K562 (cell line): ENCODE measurements around the gene HAPLN2. TPM values are rescaled to one million over a fixed set of nuclear protein-coding genes. Genes with fewer than 3 reads are reported as not detected.
A peak's percentile ranks its signal among the peaks of the same experiment; 100 is the strongest.

Experiments
- CREB3 ChIP-seq: fragments of 450-650 bp; conservative IDR thresholded peaks from 2 replicates; pipeline ENCODE4 v1.6.1; 2016; ENCODE audit warnings: missing genetic modification characterization, low read depth, mild to moderate bottlenecking, missing compliant biosample characterization, moderate library complexity
- EGR1 ChIP-seq: fragments of 450-650 bp; conservative IDR thresholded peaks from 2 replicates; pipeline ENCODE4 v1.6.1; 2017; ENCODE audit warnings: mild to moderate bottlenecking
- KDM5B ChIP-seq: fragments of 200-600 bp; sonication (generic); IDR thresholded peaks from 2 replicates; pipeline ENCODE4 v1.6.1; 2012; ENCODE audit warnings: low read depth, mild to moderate bottlenecking, moderate library complexity, low read length, control low read depth, inconsistent platforms; ENCODE audit not compliant: insufficient replicate concordance
- LCOR ChIP-seq: sonication (generic); formaldehyde crosslinking; IDR thresholded peaks from 2 replicates; pipeline ENCODE4 v1.8.0; 2022; ENCODE audit warnings: mild to moderate bottlenecking, missing genetic modification reagents
- NR3C1 ChIP-seq: sonication (generic); formaldehyde crosslinking; IDR thresholded peaks from 2 replicates; pipeline ENCODE4 v1.8.1; 2022; ENCODE audit warnings: missing genetic modification reagents
- POLR2A ChIP-seq: fragments of 450-650 bp; conservative IDR thresholded peaks from 2 replicates; pipeline ENCODE4 v1.6.1; 2016
- POLR2AphosphoS2 ChIP-seq: IDR thresholded peaks from 2 replicates; pipeline ENCODE4 v1.6.1; 2012; ENCODE audit warnings: low read length, improper control_type of control experiment
- POLR2G ChIP-seq: fragments of 200-400 bp; formaldehyde crosslinking; IDR thresholded peaks from 2 replicates; pipeline ENCODE4 v1.6.1; 2017; ENCODE audit warnings: low read depth, mild to moderate bottlenecking, antibody characterized with exemption, low read length, moderate library complexity
- SUPT5H ChIP-seq: fragments of 450-650 bp; IDR thresholded peaks from 2 replicates; pipeline ENCODE4 v1.6.1; 2016
- ZBTB17 ChIP-seq: fragments of 450-650 bp; formaldehyde crosslinking; IDR thresholded peaks from 2 replicates; pipeline ENCODE4 v1.4.0; 2020; ENCODE audit warnings: mild to moderate bottlenecking
- ZNF3 ChIP-seq: fragments of 250-450 bp; sonication (Bioruptor Pico); IDR thresholded peaks from 2 replicates; pipeline ENCODE4 v1.5.0; 2021; ENCODE audit warnings: mild to moderate bottlenecking, moderate library complexity
- polyA plus RNA-seq, 8 experiments: library from polyadenylated mRNA; depleted of rRNA in 4 of 8; stranded (reverse) in 5 of 8; unstranded in 3 of 8; fragments of >200 nt; fragmentation: Nextera tagmentation in 2 of 8; fragmentation: Illumina TruSeq in 1 of 8; extraction: Ambion mirVana in 2 of 8; extraction: Trizol in 1 of 8; gene quantifications; 2 replicates each; pipeline versions ENCODE4 v1.2.1 to v1.2.3, GENCODE V29; 2011 to 2014; ENCODE audit warnings: inconsistent platforms in 1 of 8, missing spikeins in 1 of 8
- total RNA-seq, 7 experiments: library from RNA; depleted of rRNA in 6 of 7; stranded (reverse); fragments of >200 nt in 6 of 7; fragmentation: Illumina TruSeq in 2 of 7; extraction: Trizol in 2 of 7; gene quantifications; 2 replicates each; pipeline versions ENCODE4 v1.2.1 to v1.2.3, GENCODE V29; 2011 to 2021; ENCODE audit warnings: low replicate concordance in 1 of 7

The HAPLN2 gene
- total and polyA plus RNA-seq, 9 of the 15 experiments (the other 6 are each of a cell fraction or from before 2014, with no cell fraction given) = 0.14 to 5.2 (median 3.8) TPM; not detected in 4

GRCh38 chr1:156638189-156638985, 19.2 kb downstream of the HAPLN2 start (continued):
- peak; percentile 50 for TF ChIP-seq EGR1
- TF ChIP-seq ZNF3 (CRISPR knock-in tag) = no peak
- peak; percentile 75 for TF ChIP-seq SUPT5H
- no peak for TF ChIP-seq ZBTB17 (CRISPR knock-in tag)
- peak; percentile 58 for TF ChIP-seq POLR2A
- no peak for TF ChIP-seq CREB3 (tag)
- peak; percentile 32 for TF ChIP-seq KDM5B
- TF ChIP-seq POLR2G = peak; percentile 84
- 0 out of 2 replicates have a peak, but pooled peaks have one; percentile 15 for TF ChIP-seq LCOR (CRISPR knock-in tag)
- TF ChIP-seq POLR2AphosphoS2 = peak; percentile 45; the same call in 1 of the 2 replicates
- TF ChIP-seq NR3C1 (CRISPR knock-in tag) = no peak
